ACC112 (cell line): Measurements from ENCODE around the gene JMJD8.

Experiments used
- H2AFZ ChIP-seq: fragments of 200-600 bp; sonication (generic); one replicate; pipeline ENCODE4 v1.6.0; 2017; ENCODE audit warnings: antibody characterized with exemption, low read length; ENCODE audit not compliant: unreplicated experiment
- H3K27ac ChIP-seq: fragments of 200-600 bp; sonication (generic); 2 replicates; pipeline ENCODE4 v1.5.1; 2014; ENCODE audit warnings: low read depth, mild to moderate bottlenecking, antibody characterized with exemption, low read length, moderate library complexity
- H3K27me3 ChIP-seq: fragments of 200-600 bp; sonication (generic); 2 replicates; pipeline ENCODE4 v1.6.1; 2014; ENCODE audit warnings: mild to moderate bottlenecking, antibody characterized with exemption, low read length, moderate library complexity, mixed read lengths; ENCODE audit not compliant: insufficient read depth
- H3K36me3 ChIP-seq: fragments of 200-600 bp; sonication (generic); 2 replicates; pipeline ENCODE4 v1.6.1; 2016; ENCODE audit warnings: mild to moderate bottlenecking, antibody characterized with exemption, low read length, moderate library complexity, mixed read lengths; ENCODE audit not compliant: insufficient read depth
- H3K4me1 ChIP-seq: fragments of 200-600 bp; sonication (generic); one replicate; pipeline ENCODE4 v1.6.1; 2016; ENCODE audit warnings: low read length, mixed read lengths; ENCODE audit not compliant: insufficient read depth, unreplicated experiment, control insufficient read depth
- H3K4me3 ChIP-seq: fragments of 200-600 bp; sonication (generic); 2 replicates; pipeline ENCODE4 v1.5.1; 2014; ENCODE audit warnings: mild to moderate bottlenecking, low read depth, low read length
- H3K79me2 ChIP-seq: fragments of 200-600 bp; sonication (generic); one replicate; pipeline ENCODE4 v1.6.0; 2016; ENCODE audit warnings: low read length; ENCODE audit not compliant: control insufficient read depth, unreplicated experiment, insufficient read depth

JMJD8 gene

GRCh38 chr16:720990-721764, 37.0 kb upstream of the JMJD8 start, which contains the start of gene ANTKMT:
Gene ANTKMT, plus strand, starts transcription at chr16:721146. Its CDS starts 129 bp downstream, at chr16:721275.
- H3K27me3 ChIP-seq, result no peaks in the 10 kb centered on the region
- peak within 1 kb of the TSS; percentile 84 for H3K4me3 ChIP-seq
- H3K79me2 ChIP-seq, result no peaks in the 10 kb centered on the region
- no peaks in the 10 kb centered on the region for H3K36me3 ChIP-seq
- H2AFZ ChIP-seq, result peak within 1 kb of the TSS; percentile 34
- peaks cover 13% of the 10 kb centered on the region for H3K4me1 ChIP-seq
- peak within 1 kb of the TSS; percentile 57 for H3K27ac ChIP-seq

- H3K4me1 ChIP-seq, result peaks cover 13% of the 10 kb centered on the region
- peak overlapping the region; percentile 57 for H3K27ac ChIP-seq
- H3K79me2 ChIP-seq, result no peaks in the 10 kb centered on the region
- H3K27me3 ChIP-seq, result no peaks in the 10 kb centered on the region
- H2AFZ ChIP-seq, result peak overlapping the region; percentile 34
- H3K36me3 ChIP-seq, result no peaks in the 10 kb centered on the region
- peak overlapping the region; percentile 84 for H3K4me3 ChIP-seq
Observed at GRCh38 chr16:720447-720989, 36.4 kb upstream of the JMJD8 start.

GRCh38 chr16:719815-720446, 35.8 kb upstream of the JMJD8 start:
- Histone ChIP-seq H3K36me3 (no peaks in the 10 kb centered on the region), H3K4me3 (peak overlapping the region; percentile 84), H3K4me1 (peaks cover 13% of the 10 kb centered on the region), H3K27me3 (no peaks in the 10 kb centered on the region), H3K27ac (peak overlapping the region; percentile 57), H2AFZ (no peak overlapping the region), H3K79me2 (no peaks in the 10 kb centered on the region)

GRCh38 chr16:718922-719321, 34.8 kb upstream of the JMJD8 start:
- H3K27ac ChIP-seq, result no peak overlapping the region
- H3K4me3 ChIP-seq, result no peak overlapping the region; the same call in 1 of the 2 replicates
- no peaks in the 10 kb centered on the region for H3K79me2 ChIP-seq
- no peaks in the 10 kb centered on the region for H3K27me3 ChIP-seq
- peaks cover 17% of the 10 kb centered on the region for H3K4me1 ChIP-seq
- no peak overlapping the region for H2AFZ ChIP-seq
- no peaks in the 10 kb centered on the region for H3K36me3 ChIP-seq

GRCh38 chr16:718389-718788, 34.3 kb upstream of the JMJD8 start:
- no peak overlapping the region for H3K27ac ChIP-seq
- H2AFZ ChIP-seq, result no peak overlapping the region
- H3K79me2 ChIP-seq, result no peaks in the 10 kb centered on the region
- H3K27me3 ChIP-seq, result no peaks in the 10 kb centered on the region
- no peaks in the 10 kb centered on the region for H3K36me3 ChIP-seq
- no peak overlapping the region for H3K4me3 ChIP-seq
- H3K4me1 ChIP-seq, result peaks cover 17% of the 10 kb centered on the region

GRCh38 chr16:717450-718245, 33.5 kb upstream of the JMJD8 start:
- no peaks in the 10 kb centered on the region for H3K36me3 ChIP-seq

GRCh38 chr16:716768-717325, 32.7 kb upstream of the JMJD8 start:
- no peak overlapping the region for H2AFZ ChIP-seq
- H3K27ac ChIP-seq, result no peak overlapping the region
- H3K4me1 ChIP-seq, result peaks cover 17% of the 10 kb centered on the region
- no peaks in the 10 kb centered on the region for H3K27me3 ChIP-seq
- peak overlapping the region; percentile 95; the same call in 1 of the 2 replicates for H3K4me3 ChIP-seq
- no peaks in the 10 kb centered on the region for H3K36me3 ChIP-seq
- no peaks in the 10 kb centered on the region for H3K79me2 ChIP-seq

More at GRCh38 chr16:717450-718245, 33.5 kb upstream of the JMJD8 start:
- Histone ChIP-seq H3K4me3 (no peak overlapping the region), H3K4me1 (peaks cover 17% of the 10 kb centered on the region), H2AFZ (no peak overlapping the region), H3K27me3 (no peaks in the 10 kb centered on the region), H3K79me2 (no peaks in the 10 kb centered on the region), H3K27ac (no peak overlapping the region)

GRCh38 chr16:716200-716568, 32.0 kb upstream of the JMJD8 start:
- Histone ChIP-seq H3K4me1 (peaks cover 13% of the 10 kb centered on the region), H3K27ac (no peak overlapping the region), H3K4me3 (peak overlapping the region; percentile 95), H2AFZ (no peak overlapping the region), H3K79me2 (no peaks in the 10 kb centered on the region), H3K27me3 (peaks cover under 1% of the 10 kb centered on the region), H3K36me3 (no peaks in the 10 kb centered on the region)

- Histone ChIP-seq H2AFZ (peak overlapping the region; percentile 66), H3K79me2 (no peaks in the 10 kb centered on the region), H3K36me3 (no peaks in the 10 kb centered on the region), H3K4me3 (peak overlapping the region; percentile 95), H3K27me3 (peaks cover 6% of the 10 kb centered on the region), H3K4me1 (peaks cover 13% of the 10 kb centered on the region), H3K27ac (no peak overlapping the region)
Observed at GRCh38 chr16:715477-716199, 31.5 kb upstream of the JMJD8 start.
